GM12801 (cell line): ENCODE results near the gene CFAP74.

Source experiments
- CTCF ChIP-seq: IDR thresholded peaks from one replicate; pipeline ENCODE4 v1.5.1; 2011; ENCODE audit warnings: control low read depth; ENCODE audit not compliant: insufficient read length; ENCODE audit errors: extremely low read depth

The CFAP74 gene

GRCh38 chr1:1889090-1889750 lies 114.4 kb downstream of the CFAP74 start:
- TF ChIP-seq CTCF, result no peak

GRCh38 chr1:1883092-1883873 lies 120.3 kb downstream of the CFAP74 start:
- no peak for TF ChIP-seq CTCF

- TF ChIP-seq CTCF, result no peak
These were observed 121.9 kb downstream of the CFAP74 start for GRCh38 chr1:1881727-1882126.

GRCh38 chr1:1880617-1881312 lies 122.8 kb downstream of the CFAP74 start:
- TF ChIP-seq CTCF, result no peak

GRCh38 chr1:1879942-1880341 lies 123.6 kb downstream of the CFAP74 start:
- TF ChIP-seq CTCF, result no peak

- no peak for TF ChIP-seq CTCF
These were observed 125.6 kb downstream of the CFAP74 start for GRCh38 chr1:1877865-1878436.

GRCh38 chr1:1876335-1876930 lies 127.2 kb downstream of the CFAP74 start:
- no peak for TF ChIP-seq CTCF
